Mesodermal cell (in vitro differentiated cells): ENCODE measurements around the gene TRIM69.
"Not testable (repeated sequence)": the region's sequence is repeated elsewhere in the genome, so short reads cannot be mapped to it uniquely, and the experiment has no call there.

Experiments
- H3K27ac ChIP-seq: 2 replicates; pipeline ENCODE4 v1.7.0; 2013; ENCODE audit warnings: mild to moderate bottlenecking, low read depth, low read length, moderate library complexity; ENCODE audit not compliant: severe bottlenecking
- H3K36me3 ChIP-seq: 2 replicates; pipeline ENCODE4 v1.7.1; 2013; ENCODE audit warnings: mild to moderate bottlenecking, low read length, moderate library complexity; ENCODE audit not compliant: control insufficient read depth, insufficient read depth
- H3K4me1 ChIP-seq: one replicate; pipeline ENCODE4 v1.7.1; 2013; ENCODE audit warnings: mild to moderate bottlenecking, low read length; ENCODE audit not compliant: insufficient read depth, control insufficient read depth, poor library complexity, severe bottlenecking
- H3K4me3 ChIP-seq: 2 replicates; pipeline ENCODE4 v1.7.0; 2013; ENCODE audit warnings: low read length, control low read depth, mild to moderate bottlenecking; ENCODE audit not compliant: insufficient read depth, poor library complexity, severe bottlenecking; ENCODE audit errors: extremely low read depth
- H3K9me3 ChIP-seq: 2 replicates; pipeline ENCODE4 v1.7.1; 2013; ENCODE audit warnings: mild to moderate bottlenecking, low read length, moderate library complexity; ENCODE audit not compliant: control insufficient read depth
- WGBS, 2 experiments: methylation state at CpG; one replicate each; pipeline ENCODE4 v1.1.5; 2013; ENCODE audit warnings: missing lambda C conversion rate in 2 of 2; ENCODE audit not compliant: insufficient coverage in 2 of 2; 5-methylcytosine and 5-hydroxymethylcytosine counted together

The TRIM69 gene

DNA sequence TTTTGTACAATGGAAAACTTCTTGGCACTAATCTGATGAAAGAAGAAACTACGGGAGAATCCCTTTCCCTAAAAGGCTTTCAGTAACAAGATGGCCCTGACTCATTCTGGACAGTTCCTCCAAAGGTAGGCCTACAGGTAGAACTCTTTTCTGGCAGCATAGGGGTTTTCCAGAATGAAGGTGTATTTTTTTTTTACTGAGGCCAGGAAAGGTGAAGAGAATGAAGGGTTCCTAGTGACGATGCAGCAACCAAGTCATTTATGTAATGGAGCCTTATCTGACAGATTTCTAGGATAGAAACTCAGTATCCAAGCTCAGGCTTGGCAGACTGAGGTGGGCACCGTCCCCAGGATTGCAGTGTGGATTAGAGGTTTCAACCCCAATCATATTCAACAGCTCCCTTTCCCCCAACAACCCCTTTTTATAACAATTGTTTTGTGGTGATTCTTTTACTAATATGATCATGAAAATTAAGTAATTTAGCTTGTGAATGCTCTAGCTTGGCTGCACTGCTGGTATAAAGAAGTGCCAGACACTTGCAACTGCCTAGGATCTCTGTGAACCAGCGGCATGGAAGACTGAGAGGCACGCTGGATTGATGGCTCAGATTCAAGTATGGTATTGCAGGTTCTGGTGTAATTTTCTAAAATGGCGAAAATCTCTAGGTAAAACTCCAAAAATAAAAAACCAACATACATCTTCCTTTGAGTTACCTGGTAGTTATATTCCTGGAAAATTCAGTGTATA, 8.7 kb upstream of the TRIM69 start:
- no peaks in the 10 kb centered on the region for H3K9me3 ChIP-seq
- WGBS, 2 experiments: 100% methylated on average over 1 to 4 of the region's 6 CpGs
- peaks cover 7% of the 10 kb centered on the region for H3K4me1 ChIP-seq
- peak overlapping the region; percentile 94 for H3K27ac ChIP-seq
- H3K36me3 ChIP-seq: no peaks in the 10 kb centered on the region
- no peak overlapping the region for H3K4me3 ChIP-seq

GRCh38 chr15:44728232-44728575, 8.1 kb upstream of the TRIM69 start:
- not testable (repeated sequence) for H3K4me1 ChIP-seq, H3K36me3 ChIP-seq, H3K9me3 ChIP-seq
- Histone ChIP-seq H3K4me3 (peak overlapping the region; percentile 63), H3K27ac (peak overlapping the region; percentile 94)
- 97 to 100% methylated on average over 3 to 4 of the region's 5 CpGs for WGBS, 2 experiments

DNA sequence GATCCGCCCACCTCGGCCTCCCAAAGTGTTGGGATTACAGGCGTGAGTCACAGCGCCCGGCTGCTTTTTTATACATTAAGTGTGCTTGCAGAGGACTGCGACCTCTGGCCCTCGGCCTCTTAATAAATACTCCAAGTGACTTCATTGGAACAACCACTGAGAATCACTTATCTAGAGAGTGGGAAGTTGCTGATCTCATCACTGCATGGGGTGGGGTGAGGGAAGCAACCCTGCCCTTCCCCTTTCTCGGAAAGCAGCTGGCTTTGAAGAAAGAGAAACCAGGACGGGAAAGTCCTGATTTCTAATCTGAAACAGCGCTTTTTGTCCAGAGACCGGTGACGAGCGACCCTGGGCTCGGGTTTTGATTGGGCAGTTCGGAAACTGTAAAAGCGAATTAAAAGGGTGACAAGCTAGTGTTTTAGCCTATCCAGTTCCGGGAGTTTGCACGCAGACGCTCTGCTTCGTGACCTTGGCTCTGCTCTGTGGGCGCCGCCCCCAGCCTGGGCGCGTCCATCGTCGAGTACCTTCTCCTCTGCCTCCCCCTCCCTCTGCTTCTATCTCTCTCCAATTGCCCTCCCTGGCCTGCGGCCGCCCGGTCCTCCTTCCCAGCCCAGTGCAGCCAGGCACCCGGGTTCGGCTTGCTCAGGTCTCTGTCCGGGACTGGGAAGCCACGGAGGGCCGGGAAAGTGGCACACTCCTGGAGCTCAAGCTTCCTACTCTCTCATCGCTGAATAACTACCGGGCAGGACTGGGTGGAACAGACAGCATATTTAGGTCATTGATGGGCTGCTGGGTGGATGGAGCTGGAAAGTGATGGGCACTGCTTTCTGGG, 7.5 kb upstream of the TRIM69 start:
- no peaks in the 10 kb centered on the region for H3K36me3 ChIP-seq
- H3K9me3 ChIP-seq: no peaks in the 10 kb centered on the region
- H3K4me3 ChIP-seq: peak overlapping the region; percentile 63
- peaks cover 7% of the 10 kb centered on the region for H3K4me1 ChIP-seq
- WGBS, 2 experiments: 2% methylated on average over 26 to 28 of the region's 36 CpGs
- peak overlapping the region; percentile 94 for H3K27ac ChIP-seq

- H3K4me3 ChIP-seq: peak overlapping the region; percentile 63
- WGBS, 2 experiments: 6 to 8% methylated on average over 5 to 15 of the region's 21 CpGs
Measured at GRCh38 chr15:44729408-44730127, 6.8 kb upstream of the TRIM69 start.

GRCh38 chr15:44734839-44735481, 1.4 kb upstream of the TRIM69 start:
- Histone ChIP-seq H3K4me3 (no peak overlapping the region), H3K36me3 (no peaks in the 10 kb centered on the region), H3K27ac (no peak overlapping the region), H3K9me3 (no peaks in the 10 kb centered on the region), H3K4me1 (peaks cover 8% of the 10 kb centered on the region)
- 89 to 90% methylated on average over 1 to 2 of the region's 2 CpGs for WGBS, 2 experiments

More at GRCh38 chr15:44729408-44730127, 6.8 kb upstream of the TRIM69 start:
- no peaks in the 10 kb centered on the region for H3K36me3 ChIP-seq
- no peaks in the 10 kb centered on the region for H3K9me3 ChIP-seq
- peak overlapping the region; percentile 94 for H3K27ac ChIP-seq
- peaks cover 7% of the 10 kb centered on the region for H3K4me1 ChIP-seq

GRCh38 chr15:44735482-44736180, 697 bp upstream of the TRIM69 start:
- Histone ChIP-seq H3K4me1 (peaks cover 8% of the 10 kb centered on the region), H3K36me3 (no peaks in the 10 kb centered on the region), H3K9me3 (no peaks in the 10 kb centered on the region), H3K4me3 (no peak overlapping the region), H3K27ac (no peak overlapping the region)
- 87 to 89% methylated on average over 7 of the region's 8 CpGs for WGBS, 2 experiments

GRCh38 chr15:44738340-44738984, 2.1 kb downstream of the TRIM69 start:
- 80 to 89% methylated on average over 1 of the region's 3 CpGs for WGBS, 2 experiments
- H3K4me3 ChIP-seq: no peak overlapping the region

DNA sequence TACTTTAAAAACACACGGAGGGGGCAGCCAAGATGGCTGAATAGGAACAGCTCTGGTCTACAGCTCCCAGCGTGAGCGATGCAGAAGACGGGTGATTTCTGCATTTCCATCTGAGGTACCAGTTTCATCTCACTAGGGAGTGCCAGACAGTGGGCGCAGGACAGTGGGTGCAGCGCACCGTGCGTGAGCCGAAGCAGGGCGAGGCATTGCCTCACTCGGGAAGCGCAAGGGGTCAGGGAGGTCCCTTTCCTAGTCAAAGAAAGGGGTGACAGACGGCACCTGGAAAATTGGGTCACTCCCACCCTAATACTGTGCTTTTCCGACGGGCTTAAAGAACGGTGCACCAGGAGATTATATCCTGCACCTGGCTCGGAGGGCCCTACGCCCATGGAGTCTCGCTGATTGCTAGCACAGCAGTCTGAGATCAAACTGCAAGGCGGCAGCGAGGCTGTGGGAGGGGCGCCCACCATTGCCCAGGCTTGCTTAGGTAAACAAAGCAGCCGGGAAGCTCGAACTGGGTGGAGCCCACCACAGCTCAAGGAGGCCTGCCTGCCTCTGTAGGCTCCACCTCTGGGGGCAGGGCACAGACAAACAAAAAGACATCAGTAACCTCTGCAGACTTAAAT, 3.0 kb downstream of the TRIM69 start:
- H3K4me1 ChIP-seq, H3K36me3 ChIP-seq, H3K4me3 ChIP-seq, H3K27ac ChIP-seq, H3K9me3 ChIP-seq: not testable (repeated sequence)
- 96% methylated on average over 3 to 5 of the region's 24 CpGs for WGBS, 2 experiments

More at GRCh38 chr15:44738340-44738984, 2.1 kb downstream of the TRIM69 start:
- Histone ChIP-seq H3K27ac (no peak overlapping the region), H3K9me3 (no peaks in the 10 kb centered on the region), H3K36me3 (no peaks in the 10 kb centered on the region), H3K4me1 (peaks cover 8% of the 10 kb centered on the region)

DNA sequence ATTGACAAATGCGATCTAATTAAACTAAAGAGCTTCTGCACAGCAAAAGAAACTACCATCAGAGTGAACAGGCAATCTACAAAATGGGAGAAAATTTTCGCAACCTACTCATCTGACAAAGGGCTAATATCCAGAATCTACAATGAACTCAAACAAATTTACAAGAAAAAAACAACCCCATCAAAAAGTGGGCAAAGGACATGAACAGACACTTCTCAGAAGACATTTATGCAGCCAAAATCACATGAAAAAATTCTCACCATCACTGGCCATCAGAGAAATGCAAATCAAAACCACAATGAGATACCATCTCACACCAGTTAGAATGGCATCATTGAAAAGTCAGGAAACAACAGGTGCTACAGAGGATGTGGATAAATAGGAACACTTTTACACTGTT, 7.1 kb downstream of the TRIM69 start:
- not testable (repeated sequence) for H3K9me3 ChIP-seq, H3K27ac ChIP-seq, H3K36me3 ChIP-seq, H3K4me1 ChIP-seq, H3K4me3 ChIP-seq
- WGBS, 2 experiments: no CpG with 5 or more reads among the region's 2 CpGs
